ENCODE data around the gene FITM1.

FITM1 gene

GRCh38 chr14:24150567-24150966, 20.1 kb downstream of the FITM1 start:
- no peak overlapping the region for H3K27ac ChIP-seq
- TF ChIP-seq EZH2 (IDR thresholded peaks at IDR 0.05) = no peak
- no peak for TF ChIP-seq FOXP2 (optimal IDR thresholded peaks at IDR 0.05; ENCODE audit: control extremely low read depth, extremely low read length, insufficient read depth)
- TF ChIP-seq POLR2AphosphoS5 (IDR thresholded peaks at IDR 0.05; ENCODE audit: borderline replicate concordance, low read depth, low read length) = no peak
- H3K36me3 ChIP-seq (ENCODE audit: insufficient read depth, low read length) = peaks cover 39% of the 10 kb centered on the region; the same call in 1 of the 2 replicates
- H3K4me3 ChIP-seq = no peak overlapping the region
- no peak overlapping the region for H3K9ac ChIP-seq (ENCODE audit: insufficient read length)
- no peak for DNase-seq (ENCODE audit: low read depth, low spot score)
- no peaks in the 10 kb centered on the region for H3K9me3 ChIP-seq (ENCODE audit: low read depth, low read length)

DNA sequence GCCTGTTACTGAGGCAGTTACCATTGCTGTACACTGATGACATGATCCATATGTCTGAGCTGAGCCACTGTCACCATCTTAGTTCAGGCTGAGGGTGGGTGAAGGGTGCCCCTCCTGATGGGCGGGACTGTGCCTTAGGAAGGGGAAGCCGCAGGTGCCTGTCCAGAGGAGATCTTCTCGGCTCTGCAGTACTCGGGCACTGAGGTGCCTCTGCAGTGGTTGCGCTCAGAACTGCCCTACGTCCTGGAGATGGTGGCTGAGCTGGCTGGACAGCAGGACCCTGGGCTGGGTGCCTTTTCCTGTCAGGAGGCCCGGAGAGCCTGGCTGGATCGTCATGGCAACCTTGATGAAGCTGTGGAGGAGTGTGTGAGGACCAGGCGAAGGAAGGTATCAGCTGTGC, 20.5 kb downstream of the FITM1 start:
- no peak overlapping the region for H3K27ac ChIP-seq
- DNase-seq (ENCODE audit: low read depth, low spot score) = no peak
- TF ChIP-seq POLR2AphosphoS5 (IDR thresholded peaks at IDR 0.05; ENCODE audit: borderline replicate concordance, low read depth, low read length) (no peak), EZH2 (IDR thresholded peaks at IDR 0.05) (no peak), FOXP2 (optimal IDR thresholded peaks at IDR 0.05; ENCODE audit: control extremely low read depth, extremely low read length, insufficient read depth) (no peak)
- H3K9me3 ChIP-seq (ENCODE audit: low read depth, low read length) = no peaks in the 10 kb centered on the region
- no peak overlapping the region for H3K4me3 ChIP-seq
- H3K9ac ChIP-seq (ENCODE audit: insufficient read length) = no peak overlapping the region
- H3K36me3 ChIP-seq (ENCODE audit: insufficient read depth, low read length) = peaks cover 43% of the 10 kb centered on the region; the same call in 1 of the 2 replicates

DNA sequence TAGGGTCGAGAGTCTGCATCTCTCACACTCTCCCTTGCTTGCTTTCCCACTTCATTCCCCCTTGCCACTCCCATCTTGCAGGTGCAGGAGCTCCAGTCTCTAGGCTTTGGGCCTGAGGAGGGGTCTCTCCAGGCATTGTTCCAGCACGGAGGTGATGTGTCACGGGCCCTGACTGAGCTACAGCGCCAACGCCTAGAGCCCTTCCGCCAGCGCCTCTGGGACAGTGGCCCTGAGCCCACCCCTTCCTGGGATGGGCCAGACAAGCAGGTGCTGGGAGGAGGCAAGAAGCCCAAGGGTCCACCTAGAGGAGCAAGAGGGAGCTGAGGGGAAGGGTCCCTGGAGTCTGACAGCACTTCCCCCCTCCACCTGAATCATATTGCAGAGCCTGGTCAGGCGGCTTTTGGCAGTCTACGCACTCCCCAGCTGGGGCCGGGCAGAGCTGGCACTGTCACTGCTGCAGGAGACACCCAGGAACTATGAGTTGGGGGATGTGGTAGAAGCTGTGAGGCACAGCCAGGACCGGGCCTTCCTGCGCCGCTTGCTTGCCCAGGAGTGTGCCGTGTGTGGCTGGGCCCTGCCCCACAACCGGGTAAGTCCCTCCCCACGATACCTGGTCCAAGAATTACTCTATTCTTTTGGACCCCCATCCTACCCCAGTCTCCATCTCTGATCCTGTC, 21.1 kb downstream of the FITM1 start:
- no peak overlapping the region for H3K27ac ChIP-seq
- H3K9ac ChIP-seq (ENCODE audit: insufficient read length) = no peak overlapping the region
- H3K9me3 ChIP-seq (ENCODE audit: low read depth, low read length) = no peaks in the 10 kb centered on the region
- H3K36me3 ChIP-seq (ENCODE audit: insufficient read depth, low read length) = peaks cover 43% of the 10 kb centered on the region; the same call in 1 of the 2 replicates
- no peak for DNase-seq (ENCODE audit: low read depth, low spot score)
- TF ChIP-seq POLR2AphosphoS5 (IDR thresholded peaks at IDR 0.05; ENCODE audit: borderline replicate concordance, low read depth, low read length) (no peak), EZH2 (IDR thresholded peaks at IDR 0.05) (no peak), FOXP2 (optimal IDR thresholded peaks at IDR 0.05; ENCODE audit: control extremely low read depth, extremely low read length, insufficient read depth) (no peak)
- H3K4me3 ChIP-seq = no peak overlapping the region

- TF ChIP-seq FOXP2 (optimal IDR thresholded peaks at IDR 0.05; ENCODE audit: control extremely low read depth, extremely low read length, insufficient read depth) (no peak), EZH2 (IDR thresholded peaks at IDR 0.05) (no peak), POLR2AphosphoS5 (IDR thresholded peaks at IDR 0.05; ENCODE audit: borderline replicate concordance, low read depth, low read length) (no peak)
- Histone ChIP-seq H3K9ac (ENCODE audit: insufficient read length) (no peak overlapping the region), H3K4me3 (no peak overlapping the region), H3K9me3 (ENCODE audit: low read depth, low read length) (no peaks in the 10 kb centered on the region), H3K27ac (no peak overlapping the region), H3K36me3 (ENCODE audit: insufficient read depth, low read length) (peaks cover 58% of the 10 kb centered on the region)
- no peak for DNase-seq (ENCODE audit: low read depth, low spot score)
Measured at GRCh38 chr14:24155100-24155499, 24.6 kb downstream of the FITM1 start.

GRCh38 chr14:24156840-24157239, 26.4 kb downstream of the FITM1 start:
- TF ChIP-seq EZH2 (IDR thresholded peaks at IDR 0.05) (no peak), POLR2AphosphoS5 (IDR thresholded peaks at IDR 0.05; ENCODE audit: borderline replicate concordance, low read depth, low read length) (no peak), FOXP2 (optimal IDR thresholded peaks at IDR 0.05; ENCODE audit: control extremely low read depth, extremely low read length, insufficient read depth) (no peak)
- no peak overlapping the region for H3K27ac ChIP-seq
- H3K4me3 ChIP-seq = no peak overlapping the region
- peaks cover 48% of the 10 kb centered on the region for H3K36me3 ChIP-seq (ENCODE audit: insufficient read depth, low read length)
- H3K9me3 ChIP-seq (ENCODE audit: low read depth, low read length) = no peaks in the 10 kb centered on the region
- no peak overlapping the region for H3K9ac ChIP-seq (ENCODE audit: insufficient read length)
- no peak for DNase-seq (ENCODE audit: low read depth, low spot score)

DNA sequence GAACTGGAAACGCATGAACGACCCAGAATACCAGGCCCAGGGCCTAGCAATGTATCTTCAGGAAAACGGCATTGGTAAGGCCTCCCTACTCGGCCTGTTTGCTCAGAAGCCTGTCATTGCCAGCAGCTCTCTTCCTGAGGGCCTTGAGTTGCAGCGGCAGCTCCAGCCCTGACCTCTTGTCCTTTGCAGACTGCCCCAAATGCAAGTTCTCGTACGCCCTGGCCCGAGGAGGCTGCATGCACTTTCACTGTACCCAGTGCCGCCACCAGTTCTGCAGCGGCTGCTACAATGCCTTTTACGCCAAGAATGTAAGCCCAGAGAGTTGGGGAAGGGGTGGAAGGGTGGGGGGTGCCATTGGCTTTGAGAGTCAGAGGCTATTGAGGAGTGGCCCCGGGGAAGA, 26.9 kb downstream of the FITM1 start:
- Histone ChIP-seq H3K9ac (ENCODE audit: insufficient read length) (no peak overlapping the region), H3K36me3 (ENCODE audit: insufficient read depth, low read length) (peaks cover 46% of the 10 kb centered on the region), H3K9me3 (ENCODE audit: low read depth, low read length) (no peaks in the 10 kb centered on the region), H3K27ac (no peak overlapping the region), H3K4me3 (no peak overlapping the region)
- no peak for DNase-seq (ENCODE audit: low read depth, low spot score)
- TF ChIP-seq POLR2AphosphoS5 (IDR thresholded peaks at IDR 0.05; ENCODE audit: borderline replicate concordance, low read depth, low read length) (no peak), FOXP2 (optimal IDR thresholded peaks at IDR 0.05; ENCODE audit: control extremely low read depth, extremely low read length, insufficient read depth) (no peak), EZH2 (IDR thresholded peaks at IDR 0.05) (no peak)

DNA sequence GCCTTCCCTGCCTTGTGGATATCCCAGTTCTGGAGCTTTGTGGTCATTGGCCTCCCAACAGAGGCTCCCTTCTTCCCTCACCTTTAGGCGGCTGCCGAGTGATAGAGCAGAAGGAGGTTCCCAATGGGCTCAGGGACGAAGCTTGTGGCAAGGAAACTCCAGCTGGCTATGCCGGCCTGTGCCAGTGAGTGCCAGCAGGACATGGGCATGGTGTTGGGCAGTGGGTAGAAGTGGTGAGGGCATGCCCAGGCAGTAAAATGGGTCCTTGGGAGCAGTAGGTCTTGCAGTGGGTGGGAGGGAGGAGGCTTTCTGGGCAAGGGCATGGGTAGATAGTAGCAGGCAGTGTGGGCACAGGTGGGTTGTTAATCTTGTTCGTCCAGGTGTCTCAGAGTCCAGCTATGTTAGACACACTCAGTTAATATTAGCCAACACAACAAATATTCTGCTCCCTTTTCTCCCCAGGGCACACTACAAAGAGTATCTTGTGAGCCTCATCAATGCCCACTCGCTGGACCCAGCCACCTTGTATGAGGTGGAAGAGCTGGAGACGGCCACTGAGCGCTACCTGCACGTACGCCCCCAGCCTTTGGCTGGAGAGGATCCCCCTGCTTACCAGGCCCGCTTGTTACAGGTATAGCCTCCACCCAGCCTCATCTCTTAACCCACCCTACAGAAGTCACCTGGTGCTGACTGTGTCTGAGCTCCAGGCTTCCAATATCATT, 29.5 kb downstream of the FITM1 start:
- Histone ChIP-seq H3K4me3 (no peak overlapping the region), H3K9ac (ENCODE audit: insufficient read length) (no peak overlapping the region), H3K9me3 (ENCODE audit: low read depth, low read length) (no peaks in the 10 kb centered on the region), H3K27ac (no peak overlapping the region), H3K36me3 (ENCODE audit: insufficient read depth, low read length) (peaks cover 41% of the 10 kb centered on the region)
- DNase-seq (ENCODE audit: low read depth, low spot score) = no peak
- no peak for TF ChIP-seq POLR2AphosphoS5 (IDR thresholded peaks at IDR 0.05; ENCODE audit: borderline replicate concordance, low read depth, low read length)
- no peak for TF ChIP-seq FOXP2 (optimal IDR thresholded peaks at IDR 0.05; ENCODE audit: control extremely low read depth, extremely low read length, insufficient read depth)
- TF ChIP-seq EZH2 (IDR thresholded peaks at IDR 0.05) = no peak

GRCh38 chr14:24160499-24160849, 30.0 kb downstream of the FITM1 start:
- TF ChIP-seq FOXP2 (optimal IDR thresholded peaks at IDR 0.05; ENCODE audit: control extremely low read depth, extremely low read length, insufficient read depth) (no peak), EZH2 (IDR thresholded peaks at IDR 0.05) (no peak), POLR2AphosphoS5 (IDR thresholded peaks at IDR 0.05; ENCODE audit: borderline replicate concordance, low read depth, low read length) (no peak)
- Histone ChIP-seq H3K36me3 (ENCODE audit: insufficient read depth, low read length) (peaks cover 36% of the 10 kb centered on the region), H3K9me3 (ENCODE audit: low read depth, low read length) (no peaks in the 10 kb centered on the region), H3K9ac (ENCODE audit: insufficient read length) (no peak overlapping the region), H3K27ac (no peak overlapping the region), H3K4me3 (no peak overlapping the region)
- no peak for DNase-seq (ENCODE audit: low read depth, low spot score)

Measured in SK-N-MC (cell line).